GM12878 (cell line): ENCODE data around the gene SPIN1. TPM values are rescaled to one million over a fixed set of nuclear protein-coding genes. Genes with fewer than 3 reads are reported as not detected.

Experiments
- ATAC-seq: fragments of 200-7000 bp; cut with Tn5 transposase; 3 replicates; pipeline ENCODE4 v1.9.1; 2020; ENCODE audit warnings: mild to moderate bottlenecking, moderate library complexity
- BruUV-seq: library from RNA; stranded (reverse); fragments of 400-500 nt; replicated peaks from 2 replicates; lab custom pipeline; 2021; lab: Mats Ljungman, UMichigan
- CTCF ChIA-PET: fragments of 300-600 bp; sonication (Branson Sonifier 250); formaldehyde crosslinking; extraction: SDS; loops from one replicate; lab custom pipeline; 2021; ENCODE audit warnings: inconsistent platforms; lab: Yijun Ruan, JAX
- POLR2A ChIA-PET: fragments of 350-600 bp; formaldehyde crosslinking; extraction: SDS; loops from one replicate; lab custom pipeline; 2021; ENCODE audit warnings: inconsistent platforms; lab: Charles Lee
- RAD21 ChIA-PET: fragments of 300-600 bp; sonication (Branson Sonifier 250); formaldehyde crosslinking; loops from one replicate; lab custom pipeline; 2023; ENCODE audit warnings: antibody characterized with exemption; ENCODE audit not compliant: unreplicated experiment; lab: Charles Lee
- SMC1A ChIA-PET: fragments of 300-600 bp; sonication (Branson Sonifier 250); formaldehyde crosslinking; loops from one replicate; lab custom pipeline; 2023; ENCODE audit not compliant: unreplicated experiment, uncharacterized antibody; lab: Charles Lee
- DNase-seq: peaks from one replicate; pipeline ENCODE4 v3.0.0-alpha.2; 2011; ENCODE audit warnings: low read depth, low spot score
- FAIRE-seq: peaks from 3 replicates; lab custom pipeline; 2011; peaks lifted over from hg19 to GRCh38; lab: Jason Lieb, UNC
- H2AFZ ChIP-seq: 2 replicates; pipeline ENCODE4 v1.6.0; 2011; ENCODE audit warnings: low read depth, low read length, control low read depth; ENCODE audit not compliant: control insufficient read depth
- H3K27ac ChIP-seq: 2 replicates; pipeline ENCODE4 v1.5.1; 2011; ENCODE audit warnings: control low read depth; ENCODE audit not compliant: control insufficient read depth, insufficient read depth
- H3K27me3 ChIP-seq, 2 experiments: replicated peaks in 1 of 2; 2 replicates each; pipeline versions ENCODE4 v1.6.0 to v1.6.1; 2011; ENCODE audit warnings: low read length in 1 of 2; ENCODE audit not compliant: control insufficient read depth in 2 of 2, insufficient read depth in 2 of 2
- H3K36me3 ChIP-seq, 2 experiments: 2 replicates each; pipeline ENCODE4 v1.5.1; 2011; ENCODE audit warnings: low read length in 1 of 2; ENCODE audit not compliant: control insufficient read depth in 2 of 2, insufficient read depth in 2 of 2
- H3K4me1 ChIP-seq: 2 replicates; pipeline ENCODE4 v1.6.1; 2011; ENCODE audit warnings: mild to moderate bottlenecking, low read length, moderate library complexity, mixed read lengths; ENCODE audit not compliant: control insufficient read depth, insufficient read depth
- H3K4me2 ChIP-seq: 2 replicates; pipeline ENCODE4 v1.6.0; 2011; ENCODE audit warnings: control low read depth; ENCODE audit not compliant: control insufficient read depth, insufficient read depth
- H3K4me3 ChIP-seq: fragments of 200-600 bp; sonication (generic); 2 replicates; pipeline ENCODE4 v1.5.1; 2016
- H3K79me2 ChIP-seq: 2 replicates; pipeline ENCODE4 v1.6.0; 2011; ENCODE audit warnings: low read length; ENCODE audit not compliant: control insufficient read depth, insufficient read depth
- H3K9ac ChIP-seq: 2 replicates; pipeline ENCODE4 v1.8.0; 2011; ENCODE audit warnings: low read length, control low read depth, mixed read lengths; ENCODE audit not compliant: control insufficient read depth, insufficient read depth
- H3K9me3 ChIP-seq: replicated peaks from 3 replicates; pipeline ENCODE4 v1.5.1; 2011; ENCODE audit warnings: mild to moderate bottlenecking, low read length; ENCODE audit not compliant: control insufficient read depth, insufficient read depth
- H4K20me1 ChIP-seq: 2 replicates; pipeline ENCODE4 v1.6.0; 2011; ENCODE audit not compliant: control insufficient read depth, insufficient read depth
- IKZF1 ChIP-seq: fragments of 450-650 bp; conservative IDR thresholded peaks from 2 replicates; pipeline ENCODE4 v1.6.1; 2017; ENCODE audit warnings: antibody characterized with exemption, mild to moderate bottlenecking
- POLR2AphosphoS2 ChIP-seq: IDR thresholded peaks from 2 replicates; pipeline ENCODE4 v1.6.1; 2011; ENCODE audit warnings: low read depth, mild to moderate bottlenecking, low read length, improper control_type of control experiment, moderate library complexity
- WGBS: methylation state at CpG from one replicate; pipeline ENCODE4 v1.1.6; 2016; ENCODE audit warnings: low lambda C conversion rate; ENCODE audit not compliant: insufficient replicate concordance, insufficient coverage; ENCODE audit errors: missing lambda C conversion rate; 5-methylcytosine and 5-hydroxymethylcytosine counted together
- in situ Hi-C: fragments of 300-500 bp; cut with MboI; formaldehyde crosslinking; loops from 9 replicates; pipeline ENCODE4 v1.14.3; 2018; ENCODE audit warnings: mixed read lengths
- intact Hi-C: fragments of 100-400 bp; cut with micrococcal nuclease; formaldehyde crosslinking; loops from one replicate; pipeline ENCODE4 v1.14.2; 2022; ENCODE audit not compliant: unreplicated experiment
- polyA plus RNA-seq, 11 experiments: library from polyadenylated mRNA; depleted of rRNA in 4 of 11; unstranded in 6 of 11; stranded (reverse) in 5 of 11; fragments of >200 nt; fragmentation: Nextera tagmentation in 4 of 11; fragmentation: Illumina TruSeq in 1 of 11; extraction: Ambion mirVana in 4 of 11; extraction: Trizol in 1 of 11; gene quantifications; 1 replicate in 1 of 11; 2 replicates in 10 of 11; pipeline versions ENCODE4 v1.2.1 to v1.2.3, GENCODE V29; 2011 to 2016; ENCODE audit warnings: inconsistent platforms in 2 of 11, missing spikeins in 2 of 11, low read depth in 1 of 11
- total RNA-seq, 4 experiments: library from RNA; depleted of rRNA in 3 of 4; stranded (reverse); fragments of >200 nt in 3 of 4; fragmentation: Illumina TruSeq in 1 of 4; extraction: Trizol in 1 of 4; gene quantifications; 2 replicates each; pipeline versions ENCODE4 v1.2.1 to v1.2.3, GENCODE V29; 2013 to 2021
- TF ChIP-seq, protein P1 (sequence below): IDR thresholded peaks from 2 replicates; pipeline ENCODE4 v1.6.1; 2012; ENCODE audit warnings: improper control_type of control experiment, low read depth, low read length; ENCODE audit not compliant: insufficient replicate concordance

SPIN1 gene
- total and polyA plus RNA-seq, 10 of the 15 experiments (the other 5 are each of a cell fraction or from before 2014, with no cell fraction given): 6.6 to 30.3 (median 17.1) TPM

DNA sequence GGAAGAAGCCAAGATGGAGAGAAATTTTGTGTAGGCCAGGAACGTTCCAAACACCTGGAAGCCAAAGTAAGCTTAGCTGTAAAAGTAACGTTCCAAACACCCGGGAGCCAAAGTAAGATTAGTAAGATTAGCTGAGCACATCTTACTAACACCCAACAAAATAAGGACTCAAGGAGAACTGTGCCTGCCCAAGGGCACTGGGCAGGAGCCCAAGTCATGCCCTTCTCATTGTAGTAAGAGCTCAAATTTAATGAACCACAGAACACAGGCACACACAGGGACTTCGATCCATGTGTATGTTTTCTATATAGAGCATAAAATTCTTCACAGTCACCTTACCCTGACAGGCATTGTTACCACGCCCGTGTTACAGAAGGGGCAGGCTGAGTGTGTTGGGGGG, 110.6 kb downstream of the SPIN1 start:
- H3K27me3 ChIP-seq: no peaks in the 10 kb centered on the region
- no peaks in the 10 kb centered on the region for H4K20me1 ChIP-seq
- SMC1A ChIA-PET: interaction anchor here (0.9 to 1.2 kb wide), 2 partner anchors 9 to 11 kb away, joined by 3 to 5 read pairs; no protein-coding TSS in a partner anchor
- no peaks in the 10 kb centered on the region for H3K9me3 ChIP-seq
- no peaks in the 10 kb centered on the region for H3K79me2 ChIP-seq
- POLR2A ChIA-PET: no interaction called here
- TF ChIP-seq POLR2AphosphoS2: no peak
- no peak for TF ChIP-seq IKZF1
- TF ChIP-seq, protein P1, sequence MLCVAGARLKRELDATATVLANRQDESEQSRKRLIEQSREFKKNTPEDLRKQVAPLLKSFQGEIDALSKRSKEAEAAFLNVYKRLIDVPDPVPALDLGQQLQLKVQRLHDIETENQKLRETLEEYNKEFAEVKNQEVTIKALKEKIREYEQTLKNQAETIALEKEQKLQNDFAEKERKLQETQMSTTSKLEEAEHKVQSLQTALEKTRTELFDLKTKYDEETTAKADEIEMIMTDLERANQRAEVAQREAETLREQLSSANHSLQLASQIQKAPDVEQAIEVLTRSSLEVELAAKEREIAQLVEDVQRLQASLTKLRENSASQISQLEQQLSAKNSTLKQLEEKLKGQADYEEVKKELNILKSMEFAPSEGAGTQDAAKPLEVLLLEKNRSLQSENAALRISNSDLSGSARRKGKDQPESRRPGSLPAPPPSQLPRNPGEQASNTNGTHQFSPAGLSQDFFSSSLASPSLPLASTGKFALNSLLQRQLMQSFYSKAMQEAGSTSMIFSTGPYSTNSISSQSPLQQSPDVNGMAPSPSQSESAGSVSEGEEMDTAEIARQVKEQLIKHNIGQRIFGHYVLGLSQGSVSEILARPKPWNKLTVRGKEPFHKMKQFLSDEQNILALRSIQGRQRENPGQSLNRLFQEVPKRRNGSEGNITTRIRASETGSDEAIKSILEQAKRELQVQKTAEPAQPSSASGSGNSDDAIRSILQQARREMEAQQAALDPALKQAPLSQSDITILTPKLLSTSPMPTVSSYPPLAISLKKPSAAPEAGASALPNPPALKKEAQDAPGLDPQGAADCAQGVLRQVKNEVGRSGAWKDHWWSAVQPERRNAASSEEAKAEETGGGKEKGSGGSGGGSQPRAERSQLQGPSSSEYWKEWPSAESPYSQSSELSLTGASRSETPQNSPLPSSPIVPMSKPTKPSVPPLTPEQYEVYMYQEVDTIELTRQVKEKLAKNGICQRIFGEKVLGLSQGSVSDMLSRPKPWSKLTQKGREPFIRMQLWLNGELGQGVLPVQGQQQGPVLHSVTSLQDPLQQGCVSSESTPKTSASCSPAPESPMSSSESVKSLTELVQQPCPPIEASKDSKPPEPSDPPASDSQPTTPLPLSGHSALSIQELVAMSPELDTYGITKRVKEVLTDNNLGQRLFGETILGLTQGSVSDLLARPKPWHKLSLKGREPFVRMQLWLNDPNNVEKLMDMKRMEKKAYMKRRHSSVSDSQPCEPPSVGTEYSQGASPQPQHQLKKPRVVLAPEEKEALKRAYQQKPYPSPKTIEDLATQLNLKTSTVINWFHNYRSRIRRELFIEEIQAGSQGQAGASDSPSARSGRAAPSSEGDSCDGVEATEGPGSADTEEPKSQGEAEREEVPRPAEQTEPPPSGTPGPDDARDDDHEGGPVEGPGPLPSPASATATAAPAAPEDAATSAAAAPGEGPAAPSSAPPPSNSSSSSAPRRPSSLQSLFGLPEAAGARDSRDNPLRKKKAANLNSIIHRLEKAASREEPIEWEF: no peak
- no peak overlapping the region for H3K4me3 ChIP-seq
- DNase-seq (no peak), ATAC-seq (no peak), FAIRE-seq (no peak)
- intact Hi-C loops (no loop called here), in situ Hi-C loops (no loop called here)
- CTCF ChIA-PET: interaction anchor here (0.6 kb wide), 1 partner anchor 74 kb away, joined by 4 read pairs; no protein-coding TSS in a partner anchor
- H3K27ac ChIP-seq: no peak overlapping the region
- H2AFZ ChIP-seq: no peak overlapping the region
- 30% methylated on average over 6 of the region's 6 CpGs for whole genome bisulfite sequencing
- H3K4me2 ChIP-seq: no peak overlapping the region
- BruUV-seq: no TSS peak
- RAD21 ChIA-PET: interaction anchor here (0.7 to 1.5 kb wide), 2 partner anchors 12 to 63 kb away, joined by 3 to 6 read pairs; no protein-coding TSS in a partner anchor
- no peaks in the 10 kb centered on the region for H3K36me3 ChIP-seq
- H3K4me1 ChIP-seq: no peaks in the 10 kb centered on the region
- no peak overlapping the region for H3K9ac ChIP-seq
